ENCODE measurements around the gene KSR2. TPM values are rescaled to one million over a fixed set of nuclear protein-coding genes. Genes with fewer than 3 reads are reported as not detected.
"Not testable (repeated sequence)": the region's sequence is repeated elsewhere in the genome, so short reads cannot be mapped to it uniquely, and the experiment has no call there.

The KSR2 gene
- total RNA-seq, 1 experiment from 2014 or later: 0.24 TPM

- DNase-seq (ENCODE audit: low read depth): not testable (repeated sequence)
Observed at GRCh38 chr12:117891265-117891664, 77.5 kb downstream of the KSR2 start.

- no peak for DNase-seq (ENCODE audit: low read depth)
Observed at GRCh38 chr12:117890644-117891043, 78.1 kb downstream of the KSR2 start.

- no peak for DNase-seq (ENCODE audit: low read depth)
Observed at GRCh38 chr12:117890137-117890536, 78.7 kb downstream of the KSR2 start.

- no peak for DNase-seq (ENCODE audit: low read depth)
Observed at GRCh38 chr12:117889098-117889497, 79.7 kb downstream of the KSR2 start.

- no peak for DNase-seq (ENCODE audit: low read depth)
Observed at GRCh38 chr12:117885211-117885610, 83.6 kb downstream of the KSR2 start.

GRCh38 chr12:117884161-117884560, 84.6 kb downstream of the KSR2 start:
- DNase-seq (ENCODE audit: low read depth): no peak

GRCh38 chr12:117882603-117883184, 86.1 kb downstream of the KSR2 start:
- DNase-seq (ENCODE audit: low read depth): no peak

GRCh38 chr12:117882181-117882580, 86.6 kb downstream of the KSR2 start:
- DNase-seq (ENCODE audit: low read depth): no peak

- DNase-seq (ENCODE audit: low read depth): no peak
Observed at GRCh38 chr12:117881517-117881916, 87.3 kb downstream of the KSR2 start.

- DNase-seq (ENCODE audit: low read depth): no peak
Observed at GRCh38 chr12:117878605-117879004, 90.2 kb downstream of the KSR2 start.

GRCh38 chr12:117876436-117876816, 92.4 kb downstream of the KSR2 start:
- DNase-seq (ENCODE audit: low read depth): no peak

GRCh38 chr12:117875744-117876435, 92.9 kb downstream of the KSR2 start:
- no peak for DNase-seq (ENCODE audit: low read depth)

- DNase-seq (ENCODE audit: low read depth): peak; percentile 45
Observed at GRCh38 chr12:117874842-117875434, 93.9 kb downstream of the KSR2 start.

GRCh38 chr12:117874198-117874597, 94.6 kb downstream of the KSR2 start:
- DNase-seq (ENCODE audit: low read depth): not testable (repeated sequence)

GRCh38 chr12:117872546-117873169, 96.1 kb downstream of the KSR2 start:
- DNase-seq (ENCODE audit: low read depth): no peak

GRCh38 chr12:117869551-117869950, 99.2 kb downstream of the KSR2 start:
- DNase-seq (ENCODE audit: low read depth): no peak

- no peak for DNase-seq (ENCODE audit: low read depth)
Observed at GRCh38 chr12:117867348-117867747, 101.4 kb downstream of the KSR2 start.

- no peak for DNase-seq (ENCODE audit: low read depth)
Observed at GRCh38 chr12:117865505-117865904, 103.3 kb downstream of the KSR2 start.

- peak; percentile 47 for DNase-seq (ENCODE audit: low read depth)
Observed at GRCh38 chr12:117863002-117863709, 105.6 kb downstream of the KSR2 start.

GRCh38 chr12:117861691-117862090, 107.1 kb downstream of the KSR2 start:
- DNase-seq (ENCODE audit: low read depth): no peak

- not testable (repeated sequence) for DNase-seq (ENCODE audit: low read depth)
Observed at GRCh38 chr12:117860787-117861290, 108.0 kb downstream of the KSR2 start.

GRCh38 chr12:117860111-117860510, 108.7 kb downstream of the KSR2 start:
- DNase-seq (ENCODE audit: low read depth): no peak

All from RPMI7951 (cell line).